Endometrial microvascular endothelial cells (primary cell): Measurements from ENCODE around the gene ZSWIM1. TPM values are rescaled to one million over a fixed set of nuclear protein-coding genes. Genes with fewer than 3 reads are reported as not detected.
"Not testable (repeated sequence)": the region's sequence is repeated elsewhere in the genome, so short reads cannot be mapped to it uniquely, and the experiment has no call there.

ENCODE experiments used
- in situ Hi-C: cut with HindIII; loops from 2 replicates; pipeline ENCODE4 v1.10.0; 2017; ENCODE audit warnings: low sequenced_read_pairs, low pct_unique_long_range_greater_than_20kb; ENCODE audit errors: inconsistent ontology term
- total RNA-seq: library from RNA; depleted of rRNA; stranded (reverse); fragments of >200 nt; gene quantifications from one replicate; pipeline ENCODE4 v1.2.3, GENCODE V29; 2015; ENCODE audit errors: inconsistent ontology term

Gene ZSWIM1
- total RNA-seq, 1 donor from 2014 or later = 10.0 TPM

DNA sequence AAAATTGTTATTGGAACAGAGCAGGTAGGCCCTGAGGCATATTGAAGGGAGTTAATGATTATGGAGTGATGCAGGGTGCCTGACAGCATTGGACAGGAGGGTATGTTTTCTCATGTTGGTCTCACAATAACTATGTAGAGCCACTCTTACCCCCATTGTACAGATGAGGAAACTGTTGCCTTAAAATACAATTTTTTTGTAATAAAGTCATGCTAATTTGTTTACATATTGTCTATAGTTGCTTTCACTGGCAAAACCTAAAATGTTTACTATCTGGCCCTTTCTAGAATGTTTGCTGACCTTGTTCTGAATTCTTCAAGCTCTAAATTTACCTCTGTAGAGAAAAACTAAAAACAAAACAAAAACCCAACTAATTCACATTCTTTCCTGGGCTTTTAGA lies 29.5 kb upstream of the ZSWIM1 start:
- in situ Hi-C loops = no loop called here

DNA sequence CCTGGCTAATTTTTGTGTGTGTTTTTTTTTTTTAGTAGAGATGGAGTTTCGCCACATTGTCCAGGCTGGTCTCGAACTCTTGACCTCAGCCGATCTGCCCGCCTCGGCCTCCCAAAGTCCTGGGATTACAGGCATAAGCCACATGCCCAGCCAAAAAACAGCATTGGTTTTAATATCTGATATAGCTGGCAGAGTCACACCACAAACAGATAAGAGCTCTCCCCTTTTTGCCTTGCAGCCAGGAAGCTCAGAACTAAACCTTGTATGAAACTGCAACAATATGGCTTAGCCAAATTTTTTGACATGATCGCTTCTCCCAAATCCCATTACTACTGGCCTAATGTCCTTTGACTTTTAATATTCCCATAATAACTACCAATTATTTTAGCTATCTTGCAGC lies 28.7 kb upstream of the ZSWIM1 start:
- in situ Hi-C loops = no loop called here

DNA sequence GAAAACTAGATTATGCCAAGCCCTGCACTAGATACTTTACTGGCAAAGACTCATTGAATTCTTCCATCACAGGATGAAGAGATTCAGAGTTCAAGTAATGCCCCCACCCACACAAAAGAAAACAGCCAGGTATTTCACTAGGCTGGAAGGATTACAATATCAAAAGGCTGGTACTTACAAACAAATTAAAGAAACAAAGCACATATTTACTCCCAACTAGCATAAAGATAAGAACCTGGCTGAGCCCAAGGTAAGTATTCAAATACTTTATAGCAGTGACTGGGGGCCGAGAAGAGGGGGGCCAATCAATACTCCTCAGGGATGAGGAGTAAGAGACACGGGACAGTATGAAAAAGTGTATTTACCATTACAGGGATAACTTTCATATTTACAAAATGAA lies 27.5 kb upstream of the ZSWIM1 start:
- in situ Hi-C loops = no loop called here

DNA sequence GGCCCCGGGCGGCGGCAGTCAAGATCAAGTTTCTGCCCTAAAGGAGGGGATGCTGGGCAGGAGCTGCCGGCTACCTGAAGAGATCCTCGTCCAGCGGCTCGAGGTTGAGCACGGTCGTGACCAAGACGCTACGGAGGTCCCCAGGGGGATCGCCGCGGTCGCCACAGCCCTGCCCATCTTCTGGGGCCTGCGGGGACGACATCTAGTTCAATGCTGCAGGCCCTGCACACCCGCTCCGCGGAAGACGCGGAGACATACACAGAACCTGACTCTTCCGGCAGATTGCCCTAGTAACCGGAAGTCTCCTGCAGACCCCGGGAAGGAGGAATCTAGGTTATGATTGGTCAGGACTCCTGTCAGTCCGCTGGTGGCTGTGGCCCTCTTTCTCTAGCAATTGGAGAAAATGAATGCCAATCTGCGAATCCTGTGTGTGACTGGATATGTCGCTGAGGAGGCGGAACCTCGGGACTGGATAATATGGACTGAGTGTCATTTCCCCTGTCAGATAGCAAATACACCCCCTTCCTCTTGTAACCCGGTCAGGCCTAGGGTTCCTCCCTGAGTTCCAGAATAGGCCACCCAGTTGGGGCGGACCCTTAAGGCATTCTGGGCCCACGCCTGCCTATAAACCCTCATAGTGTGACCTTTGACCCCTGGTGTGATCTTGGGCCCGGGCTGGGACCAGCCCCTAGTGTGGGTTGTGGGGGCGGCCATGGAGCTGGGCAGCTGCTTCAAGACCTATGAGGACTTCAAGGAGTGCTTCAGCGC lies 23.7 kb upstream of the ZSWIM1 start, which contains the start of the genes ACOT8 and ZSWIM3:
TSS of gene ACOT8 (minus strand) at position 279 of the 768 bp plus-strand sequence. CDS start at position 202, 77 bp downstream.
TSS of gene ZSWIM3 (plus strand) at position 501 of the 768 bp plus-strand sequence. CDS start at position 713, 212 bp downstream.
- in situ Hi-C loops = no loop called here

DNA sequence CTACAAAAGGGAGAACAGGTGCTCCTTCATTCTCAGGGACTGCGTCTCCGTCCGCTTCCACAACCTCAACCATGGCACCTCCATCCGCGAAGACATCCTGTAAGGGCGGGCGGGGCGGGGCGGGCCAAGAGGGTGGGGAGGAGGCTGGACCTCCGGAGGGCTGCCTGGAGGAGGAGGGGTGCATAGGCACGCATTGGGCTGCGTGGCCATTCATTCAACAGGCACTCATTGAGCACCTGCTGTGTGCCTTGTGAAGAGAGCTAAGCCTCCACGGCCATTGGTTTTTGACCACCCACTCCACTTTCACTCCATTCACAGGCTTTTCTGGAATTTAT lies 23.2 kb upstream of the ZSWIM1 start:
- in situ Hi-C loops = no loop called here

DNA sequence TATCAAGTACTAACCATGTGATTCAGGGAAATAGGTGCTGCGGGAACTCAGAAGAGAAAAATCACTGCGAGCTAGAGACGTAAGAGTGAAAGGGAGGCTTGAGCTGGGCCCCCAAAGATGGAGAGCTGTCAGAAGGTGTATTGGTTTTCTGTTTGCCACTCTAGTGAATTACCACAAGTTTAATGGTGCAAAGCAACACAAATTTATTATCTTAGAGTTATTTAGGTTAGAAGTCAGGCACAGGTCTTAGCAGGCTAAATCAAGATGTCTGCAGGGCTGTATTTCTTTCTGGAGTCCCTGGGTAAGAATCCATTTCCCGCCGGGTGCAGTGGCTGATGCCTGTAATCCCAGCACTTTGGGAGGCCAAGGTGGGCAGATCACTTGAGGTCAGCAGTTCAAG lies 21.1 kb upstream of the ZSWIM1 start:
- in situ Hi-C loops = no loop called here

DNA sequence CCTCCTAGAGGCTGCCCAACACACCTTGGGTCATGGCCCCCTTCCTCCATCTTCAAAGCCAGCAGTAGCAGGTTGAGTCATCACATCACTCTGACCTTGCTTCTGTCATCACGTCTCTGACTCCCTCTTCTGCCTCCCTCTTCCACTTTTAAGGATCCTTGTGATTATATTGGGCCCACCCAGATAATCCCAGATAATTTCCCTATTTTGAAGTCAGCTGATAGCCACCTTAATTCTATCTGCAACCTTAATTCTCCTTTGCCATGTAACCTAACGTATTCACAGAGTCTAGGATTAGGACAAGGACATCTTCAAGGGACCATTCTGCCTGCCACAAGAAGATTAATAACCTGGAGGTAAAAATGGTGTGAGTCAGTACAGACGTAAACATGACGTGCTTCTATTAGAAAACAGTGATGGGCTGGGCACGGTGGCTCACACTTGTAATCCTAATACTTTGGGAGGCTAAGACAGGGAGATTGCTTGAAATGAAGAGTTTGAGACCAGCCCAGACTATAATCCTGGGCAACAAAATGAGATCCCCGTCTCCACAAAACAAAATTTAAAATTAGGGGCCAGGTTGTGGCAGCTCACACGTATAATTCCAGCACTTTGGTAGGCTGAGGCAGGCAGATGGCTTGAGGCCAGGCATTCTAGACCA lies 20.3 kb upstream of the ZSWIM1 start:
- in situ Hi-C loops = no loop called here

DNA sequence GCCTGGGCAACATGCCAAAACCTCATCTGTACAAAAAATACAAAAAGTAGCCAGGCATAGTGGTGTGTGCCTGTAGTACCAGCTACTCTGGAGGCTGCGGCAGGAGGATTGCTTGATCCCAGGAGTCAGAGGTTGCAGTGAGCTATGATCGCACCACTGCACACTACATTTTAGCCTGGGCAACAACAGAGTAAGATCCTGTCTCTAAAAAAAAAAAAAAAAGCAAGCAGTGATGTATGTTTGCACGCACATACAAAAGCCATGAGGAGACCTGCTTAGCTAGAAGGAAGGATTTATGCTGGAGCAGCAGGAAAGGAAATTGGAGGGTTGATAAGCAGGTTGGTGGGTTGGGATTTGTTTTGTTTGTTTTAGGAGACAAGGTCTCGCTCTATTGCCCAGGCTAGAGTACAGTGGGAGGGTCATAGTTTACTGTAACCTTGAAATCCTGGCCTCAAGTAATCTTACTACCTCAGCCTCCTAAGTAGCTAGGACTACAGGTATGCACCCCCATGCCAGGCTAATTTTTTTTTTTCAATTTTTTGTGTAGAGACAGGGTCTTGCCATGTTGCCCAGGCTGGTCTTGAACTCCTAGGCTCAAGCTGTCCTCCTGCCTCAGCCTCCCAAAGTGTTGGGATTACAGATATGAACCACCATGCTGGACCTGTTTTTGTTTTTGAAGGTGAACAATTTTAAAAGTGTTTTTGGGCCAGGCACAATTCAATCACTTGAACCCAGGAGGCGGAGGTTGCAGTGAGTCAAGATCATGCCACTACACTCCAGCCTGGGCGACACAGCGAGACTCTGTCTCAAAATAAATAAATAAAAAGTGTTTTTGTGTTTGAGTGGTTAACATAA lies 19.6 kb upstream of the ZSWIM1 start:
- in situ Hi-C loops = no loop called here

DNA sequence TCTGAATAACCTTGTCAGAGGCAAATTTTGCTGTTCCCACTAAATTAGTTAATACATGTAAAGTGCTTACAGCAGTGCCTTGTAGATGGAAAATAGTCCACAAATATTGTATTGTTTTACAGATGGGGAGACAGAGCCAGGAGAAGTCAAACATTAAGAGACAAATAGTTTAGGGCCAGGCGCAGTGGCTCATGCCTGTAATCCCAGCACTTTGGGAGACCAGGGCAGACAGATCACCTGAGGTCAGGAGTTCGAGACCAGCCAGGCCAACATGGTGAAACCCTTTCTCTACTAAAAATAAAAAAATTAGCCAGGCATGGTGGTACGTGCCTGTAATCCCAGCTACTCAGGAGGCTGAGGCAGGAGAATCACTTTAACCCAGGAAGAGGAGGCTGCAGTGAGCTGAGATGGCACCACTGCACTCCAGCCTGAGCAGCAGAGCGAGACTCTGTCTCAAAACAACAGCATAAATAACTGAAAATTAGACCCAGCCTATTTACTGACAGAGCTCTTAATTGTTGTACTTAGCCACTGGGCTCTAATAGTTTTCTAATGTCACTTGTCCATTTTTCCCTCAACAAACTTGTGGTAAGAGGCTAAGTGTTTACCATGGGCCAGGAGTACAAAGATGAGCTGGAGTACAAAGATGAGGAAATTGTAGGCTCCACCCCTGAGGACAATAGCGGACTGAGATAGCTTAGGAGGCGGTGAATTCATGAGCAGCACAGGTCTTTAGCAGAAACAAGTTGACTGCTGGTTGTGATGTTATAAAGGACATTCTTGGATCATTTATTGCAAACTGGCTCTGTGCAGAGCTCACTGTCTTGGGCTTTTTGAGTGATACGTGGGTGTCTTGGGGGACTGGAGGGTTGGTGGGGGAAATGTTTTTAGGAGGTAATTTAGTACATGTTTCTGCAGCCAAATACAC lies 17.2 kb upstream of the ZSWIM1 start:
- in situ Hi-C loops = no loop called here

DNA sequence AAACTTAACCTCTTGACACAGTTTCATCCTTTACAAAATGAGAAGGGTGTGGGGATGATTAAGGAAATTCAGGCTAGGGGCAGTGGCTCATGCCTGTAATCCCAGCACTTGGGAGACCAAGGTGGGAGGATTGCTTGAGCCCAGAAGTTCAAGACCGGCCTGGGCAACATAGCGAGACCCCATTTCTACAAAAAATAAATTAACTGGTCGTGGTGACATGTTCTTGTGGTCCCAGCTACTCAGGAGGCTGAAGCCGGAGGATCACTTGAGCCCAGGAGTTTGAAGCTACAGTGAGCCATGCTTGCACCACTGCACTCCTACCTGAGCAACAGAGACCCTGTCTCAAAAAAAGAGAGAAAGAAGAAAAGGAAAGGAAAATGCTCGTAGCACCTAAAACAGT lies 14.6 kb upstream of the ZSWIM1 start:
- in situ Hi-C loops = no loop called here

DNA sequence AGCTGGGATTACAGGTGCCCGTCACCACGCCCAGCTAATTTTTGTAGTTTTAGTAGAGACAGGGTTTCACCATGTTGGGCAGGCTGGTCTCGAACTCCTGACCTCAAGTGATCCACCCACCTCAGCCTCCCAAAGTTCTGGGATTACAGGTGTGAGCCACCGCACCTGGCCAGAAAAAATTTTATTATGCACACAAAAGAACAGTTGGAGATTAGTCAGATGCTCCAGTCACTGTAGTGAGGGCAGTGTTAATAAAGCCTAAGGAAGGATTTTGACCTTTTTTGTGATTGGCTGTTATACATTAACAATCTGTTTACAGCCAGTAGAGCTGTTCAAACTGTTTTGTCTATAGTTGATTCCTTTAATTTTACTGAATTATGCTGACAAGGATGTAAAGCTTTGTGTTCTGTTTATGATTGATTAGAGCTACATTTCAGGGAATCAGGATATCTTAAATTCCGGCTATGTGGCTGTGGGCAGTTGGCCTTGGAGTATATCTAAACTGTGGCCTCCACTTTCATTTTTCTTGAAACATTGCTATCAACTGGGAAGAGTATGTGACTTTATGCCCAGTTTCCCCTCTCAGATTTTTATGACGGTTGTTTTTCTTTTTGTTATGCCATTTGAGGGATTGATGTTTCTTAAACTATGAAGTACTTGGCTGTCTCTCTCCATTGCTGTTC lies 13.8 kb upstream of the ZSWIM1 start:
- in situ Hi-C loops = no loop called here

DNA sequence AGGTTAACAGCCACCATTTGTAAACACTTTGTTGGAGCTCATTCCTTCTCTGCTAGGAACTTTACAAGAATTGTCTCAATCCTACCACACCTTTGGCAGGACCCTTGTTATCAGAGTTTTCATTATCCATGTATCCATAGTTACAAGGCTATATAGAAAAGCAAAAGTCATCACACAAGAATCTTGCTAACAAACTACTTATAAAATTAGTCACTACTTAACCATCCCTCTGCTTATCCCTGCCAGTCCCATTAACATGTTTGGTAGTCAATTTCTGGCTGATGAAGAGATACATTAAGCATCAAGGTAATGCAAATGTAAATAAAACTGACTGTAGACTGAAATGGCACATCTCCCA lies 13.2 kb upstream of the ZSWIM1 start:
- in situ Hi-C loops = no loop called here

DNA sequence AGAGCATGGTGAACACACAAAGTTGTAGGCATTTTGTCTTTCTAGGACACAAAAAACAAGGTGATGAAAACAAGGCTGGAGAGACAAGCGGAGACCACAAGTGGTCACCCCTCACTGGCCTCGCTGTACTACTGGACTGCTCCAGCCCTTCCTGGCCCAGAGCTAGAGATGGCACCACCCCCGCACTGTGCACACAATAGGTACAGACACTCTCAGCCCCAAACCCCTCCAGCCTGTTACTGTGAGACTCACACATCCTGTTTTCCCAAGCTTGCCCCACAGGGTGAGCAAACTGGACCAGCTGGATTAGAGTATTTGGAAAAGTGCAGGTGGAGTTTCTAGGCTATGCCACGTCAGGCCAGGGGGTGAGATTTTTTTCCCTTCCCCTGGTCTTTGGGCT lies 8.4 kb upstream of the ZSWIM1 start:
- in situ Hi-C loops = no loop called here

DNA sequence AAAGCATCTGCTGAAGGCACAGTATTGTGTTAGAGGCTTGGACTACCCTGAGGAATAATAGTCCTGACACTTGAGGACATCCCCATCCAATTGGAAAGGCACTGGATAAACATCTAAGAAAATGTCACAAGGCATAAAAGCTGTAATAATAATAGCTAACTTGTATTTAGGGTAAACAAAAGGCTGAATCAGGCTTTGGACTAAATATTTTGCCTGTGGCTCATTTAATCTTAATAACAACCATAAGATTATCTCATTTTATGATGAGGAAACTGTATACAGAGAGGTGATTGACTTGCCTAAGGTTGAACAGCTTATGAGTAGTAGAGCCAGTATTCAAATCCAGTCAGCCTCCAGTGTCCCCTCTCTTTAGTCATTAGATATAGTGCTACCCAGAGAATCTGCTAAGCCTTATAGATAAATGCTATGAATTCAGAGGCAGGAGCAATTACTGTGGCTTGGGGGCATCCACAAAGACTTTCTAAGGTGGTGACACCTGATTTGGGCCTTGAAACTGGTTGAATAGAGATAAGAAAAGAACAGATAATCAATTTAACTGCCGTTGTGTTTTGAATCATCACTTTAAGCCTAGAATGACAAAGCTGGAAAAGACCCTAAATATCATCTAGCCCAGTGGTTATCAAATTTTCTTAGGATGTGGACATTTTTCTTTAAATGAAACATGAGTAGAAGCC lies 7.5 kb upstream of the ZSWIM1 start:
- in situ Hi-C loops = no loop called here

DNA sequence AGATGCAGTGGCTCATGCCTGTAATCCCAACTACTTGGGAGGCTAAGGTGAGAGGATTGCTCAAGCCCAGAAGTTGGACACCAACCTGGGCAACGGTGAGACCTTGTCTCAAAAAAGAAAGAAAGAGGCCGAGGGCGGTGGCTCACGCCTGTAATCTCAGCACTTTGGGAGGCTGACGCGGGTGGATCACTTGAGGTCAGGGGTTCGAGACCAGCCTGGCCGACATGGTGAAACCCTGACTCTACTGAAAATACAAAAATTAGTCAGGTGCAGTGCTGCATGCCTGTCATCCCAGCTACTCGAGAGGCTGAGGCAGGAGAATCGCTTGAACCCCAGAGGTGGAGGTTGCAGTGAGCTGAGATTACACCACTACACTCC lies 6.9 kb upstream of the ZSWIM1 start:
- in situ Hi-C loops = not testable (repeated sequence)

DNA sequence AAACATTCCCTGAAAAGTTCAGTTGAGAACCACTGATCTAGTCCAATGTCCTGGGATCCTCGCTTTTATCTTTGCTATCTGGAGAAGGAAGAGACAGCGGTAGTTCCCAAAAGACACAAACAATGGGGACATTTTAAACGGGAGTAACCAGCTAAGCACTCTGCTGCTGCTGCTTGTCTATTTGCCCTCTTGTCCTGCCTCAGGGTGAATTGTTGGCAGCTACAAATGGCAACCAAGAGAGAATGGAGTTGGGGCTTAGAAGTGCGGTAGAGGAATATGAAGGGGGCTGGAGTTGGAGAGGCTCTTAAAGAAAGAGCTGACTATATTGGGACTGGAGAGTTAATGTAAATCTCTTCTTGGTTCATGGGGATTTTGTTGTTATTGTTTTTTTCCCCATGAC lies 6.5 kb upstream of the ZSWIM1 start:
- in situ Hi-C loops = no loop called here

DNA sequence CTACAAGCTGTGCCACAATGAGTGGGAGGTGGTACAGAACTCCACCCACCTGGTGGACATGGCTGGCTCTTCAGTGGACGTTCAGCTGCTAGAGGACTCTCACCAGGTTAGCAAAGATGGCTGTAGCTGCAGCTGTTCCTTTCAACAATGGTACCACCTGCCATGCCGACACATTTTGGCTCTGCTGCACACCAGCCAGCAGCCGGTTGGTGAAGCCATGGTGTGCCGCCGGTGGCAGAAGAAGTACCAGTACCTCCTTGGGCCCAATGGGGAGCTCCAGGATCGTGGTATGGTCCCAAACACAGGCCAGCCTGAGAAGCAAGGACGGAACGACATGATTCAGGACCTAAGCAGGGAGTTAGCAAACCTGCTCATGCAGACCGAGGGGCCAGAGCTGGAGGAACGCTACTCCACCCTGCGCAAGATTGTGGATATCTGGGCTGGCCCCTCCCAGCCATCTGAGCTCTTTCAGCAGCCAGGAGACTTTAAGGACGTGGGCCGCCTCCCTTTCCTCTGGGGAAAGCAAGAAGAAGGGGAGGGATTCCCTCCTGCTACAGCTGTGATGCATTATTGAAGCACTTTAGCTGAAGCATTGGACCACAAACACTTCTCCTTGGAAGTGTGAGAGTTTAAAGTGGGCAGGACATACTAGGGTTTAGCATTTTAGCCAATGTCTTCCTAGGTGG lies 2.8 kb upstream of the ZSWIM1 start:
- in situ Hi-C loops = no loop called here
